GM12872 (cell line): ENCODE data around the gene IP6K3.

Experiments
- CTCF ChIP-seq: IDR thresholded peaks from 3 replicates; pipeline ENCODE4 v1.5.1; 2011; ENCODE audit warnings: low read depth, mild to moderate bottlenecking, low read length, moderate library complexity; ENCODE audit not compliant: insufficient read depth

The IP6K3 gene

GRCh38 chr6:33755070-33755869, 8.6 kb upstream of the IP6K3 start:
- TF ChIP-seq CTCF, result no peak

- no peak for TF ChIP-seq CTCF
Measured at GRCh38 chr6:33754222-33754621, 7.5 kb upstream of the IP6K3 start.

- TF ChIP-seq CTCF, result no peak
Measured at GRCh38 chr6:33752646-33753015, 5.9 kb upstream of the IP6K3 start.

- TF ChIP-seq CTCF, result no peak
Measured at GRCh38 chr6:33751771-33752645, 5.3 kb upstream of the IP6K3 start.

- no peak for TF ChIP-seq CTCF
Measured at GRCh38 chr6:33750244-33750991, 3.7 kb upstream of the IP6K3 start.

GRCh38 chr6:33749401-33749800, 2.7 kb upstream of the IP6K3 start:
- TF ChIP-seq CTCF, result no peak

GRCh38 chr6:33748841-33749240, 2.1 kb upstream of the IP6K3 start:
- no peak for TF ChIP-seq CTCF
